Stimulated activated CD8-positive, alpha-beta memory T cell treated with anti-CD3 and anti-CD28 coated beads, Interleukin-12 subunit alpha, Interleukin-12 subunit beta, amount 100 ng/mL, for 1 hour (primary cell): ENCODE results near the gene HAGHL.

Experiments
- DNase-seq: peaks from one replicate; pipeline ENCODE4 v3.0.0-alpha.2; 2020; ENCODE audit warnings: low read depth

Gene HAGHL

GRCh38 chr16:721765-722540, 5.0 kb upstream of the HAGHL start:
- DNase-seq: no peak

- no peak for DNase-seq
These were observed 3.9 kb upstream of the HAGHL start for GRCh38 chr16:722835-723633.

GRCh38 chr16:723695-724094, 3.2 kb upstream of the HAGHL start:
- DNase-seq: no peak

- DNase-seq: no peak
These were observed 2.5 kb upstream of the HAGHL start for GRCh38 chr16:724188-725040.

- no peak for DNase-seq
These were observed 1.9 kb upstream of the HAGHL start for GRCh38 chr16:725041-725376.

- DNase-seq: no peak
These were observed 1.3 kb upstream of the HAGHL start for GRCh38 chr16:725463-726187.

GRCh38 chr16:726188-726437, 793 bp upstream of the HAGHL start:
- DNase-seq: no peak

- DNase-seq: no peak
These were observed 528 bp downstream of the HAGHL start for GRCh38 chr16:727291-727977.

GRCh38 chr16:728131-728889, 1.4 kb downstream of the HAGHL start:
- DNase-seq: no peak

- no peak for DNase-seq
These were observed 2.2 kb downstream of the HAGHL start for GRCh38 chr16:728890-729744.

GRCh38 chr16:729768-730665, 3.1 kb downstream of the HAGHL start:
- no peak for DNase-seq

- no peak for DNase-seq
These were observed 4.0 kb downstream of the HAGHL start for GRCh38 chr16:730666-731509.

- DNase-seq: no peak
These were observed 5.4 kb downstream of the HAGHL start for GRCh38 chr16:732332-732731.

- DNase-seq: no peak
These were observed 6.0 kb downstream of the HAGHL start for GRCh38 chr16:732936-733335.

GRCh38 chr16:733382-734207, 6.7 kb downstream of the HAGHL start:
- DNase-seq: no peak

- DNase-seq: no peak
These were observed 7.5 kb downstream of the HAGHL start for GRCh38 chr16:734208-734980.
